ENCODE results near the gene HTR1B.

DNA sequence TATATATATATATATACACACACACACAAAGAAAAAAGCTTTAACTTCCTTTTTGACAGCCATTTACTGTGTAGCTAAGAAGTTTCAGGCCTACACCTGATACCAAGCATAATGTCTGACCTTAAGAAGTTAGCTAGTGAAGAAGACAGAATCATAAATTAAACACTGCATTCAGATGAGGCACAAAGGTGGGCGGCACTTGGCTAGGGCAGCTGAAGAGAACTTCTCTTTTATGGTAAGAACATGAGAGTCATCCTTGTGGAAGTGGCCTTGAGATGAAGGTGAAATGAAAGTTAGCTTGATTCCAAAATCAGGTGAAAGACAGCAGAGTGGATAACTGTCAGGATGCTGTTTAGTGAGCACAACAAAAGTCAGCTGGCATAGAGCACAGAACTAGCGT is 46.5 kb downstream of the HTR1B start:
- TF ChIP-seq, protein P1, sequence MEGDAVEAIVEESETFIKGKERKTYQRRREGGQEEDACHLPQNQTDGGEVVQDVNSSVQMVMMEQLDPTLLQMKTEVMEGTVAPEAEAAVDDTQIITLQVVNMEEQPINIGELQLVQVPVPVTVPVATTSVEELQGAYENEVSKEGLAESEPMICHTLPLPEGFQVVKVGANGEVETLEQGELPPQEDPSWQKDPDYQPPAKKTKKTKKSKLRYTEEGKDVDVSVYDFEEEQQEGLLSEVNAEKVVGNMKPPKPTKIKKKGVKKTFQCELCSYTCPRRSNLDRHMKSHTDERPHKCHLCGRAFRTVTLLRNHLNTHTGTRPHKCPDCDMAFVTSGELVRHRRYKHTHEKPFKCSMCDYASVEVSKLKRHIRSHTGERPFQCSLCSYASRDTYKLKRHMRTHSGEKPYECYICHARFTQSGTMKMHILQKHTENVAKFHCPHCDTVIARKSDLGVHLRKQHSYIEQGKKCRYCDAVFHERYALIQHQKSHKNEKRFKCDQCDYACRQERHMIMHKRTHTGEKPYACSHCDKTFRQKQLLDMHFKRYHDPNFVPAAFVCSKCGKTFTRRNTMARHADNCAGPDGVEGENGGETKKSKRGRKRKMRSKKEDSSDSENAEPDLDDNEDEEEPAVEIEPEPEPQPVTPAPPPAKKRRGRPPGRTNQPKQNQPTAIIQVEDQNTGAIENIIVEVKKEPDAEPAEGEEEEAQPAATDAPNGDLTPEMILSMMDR (IDR thresholded peaks at IDR 0.05 in 2 of 3, conservative IDR thresholded peaks at IDR 0.05 in 1 of 3; ENCODE audit: borderline replicate concordance in 1 of 3, insufficient read depth in 1 of 3, low read depth in 2 of 3, low read length in 2 of 3): no peak
- TF ChIP-seq EZH2 (IDR thresholded peaks at IDR 0.05): no peak
- TF ChIP-seq YY1 (IDR thresholded peaks at IDR 0.05; ENCODE audit: extremely low read depth, insufficient replicate concordance, low read depth, low read length): no peak
- no peak for TF ChIP-seq POLR2A (IDR thresholded peaks at IDR 0.05; ENCODE audit: borderline replicate concordance, extremely low read depth, insufficient read depth, insufficient read length)
- TF ChIP-seq SP1 (IDR thresholded peaks at IDR 0.05; ENCODE audit: low read depth): no peak
- TF ChIP-seq POLR2AphosphoS5 (IDR thresholded peaks at IDR 0.05; ENCODE audit: low read depth, low read length): no peak
- no peak for TF ChIP-seq TCF7L2 (IDR thresholded peaks at IDR 0.05; ENCODE audit: borderline replicate concordance, extremely low read depth, insufficient read depth, insufficient read length)
- no peak for TF ChIP-seq EZH2phosphoT487 (IDR thresholded peaks at IDR 0.05; ENCODE audit: borderline replicate concordance)
